Small intestine (tissue), 7 donors: ENCODE measurements around the gene CMPK2. TPM values are rescaled to one million over a fixed set of nuclear protein-coding genes. Genes with fewer than 3 reads are reported as not detected.
A peak's percentile ranks its signal among the peaks of the same experiment; 100 is the strongest.

ENCODE experiments used
- DNase-seq, 2 donors: peaks; one replicate each; pipeline versions ENCODE4 v3.0.0 to v3.0.0-alpha.2; 2013
- FAIRE-seq: peaks from 2 replicates; lab custom pipeline; 2012; peaks lifted over from hg19 to GRCh38; lab: Jason Lieb, UNC
- H3K27ac ChIP-seq, 3 donors: one replicate each; pipeline ENCODE4 v1.5.1; 2013; ENCODE audit warnings: low read length in 2 of 3, mild to moderate bottlenecking in 2 of 3, control low read depth in 1 of 3, inconsistent platforms in 1 of 3, low read depth in 1 of 3, moderate library complexity in 1 of 3
- H3K27me3 ChIP-seq, 3 donors: one replicate each; pipeline ENCODE4 v1.6.1; 2013; ENCODE audit warnings: low read length in 3 of 3, inconsistent platforms in 1 of 3; ENCODE audit not compliant: control insufficient read depth in 3 of 3, insufficient read depth in 3 of 3
- H3K36me3 ChIP-seq, 3 donors: one replicate each; pipeline ENCODE4 v1.6.1; 2013; ENCODE audit warnings: low read length in 3 of 3, inconsistent platforms in 1 of 3, low read depth in 1 of 3, mild to moderate bottlenecking in 1 of 3, moderate library complexity in 1 of 3; ENCODE audit not compliant: control insufficient read depth in 3 of 3, insufficient read depth in 2 of 3
- H3K4me1 ChIP-seq, 3 donors: one replicate each; pipeline ENCODE4 v1.6.1; 2013; ENCODE audit warnings: low read length in 2 of 3, inconsistent platforms in 1 of 3, low read depth in 1 of 3, mild to moderate bottlenecking in 1 of 3, moderate library complexity in 1 of 3; ENCODE audit not compliant: control insufficient read depth in 3 of 3, insufficient read depth in 2 of 3
- H3K4me3 ChIP-seq, 3 donors: one replicate each; pipeline ENCODE4 v1.5.1; 2013; ENCODE audit warnings: low read length in 3 of 3, control low read depth in 1 of 3, inconsistent platforms in 1 of 3, low read depth in 1 of 3, mild to moderate bottlenecking in 1 of 3, moderate library complexity in 1 of 3
- H3K9me3 ChIP-seq, 2 donors: one replicate each; pipeline ENCODE4 v1.6.1; 2013; ENCODE audit warnings: low read depth in 1 of 2, low read length in 1 of 2; ENCODE audit not compliant: control insufficient read depth in 2 of 2, insufficient read depth in 1 of 2
- WGBS, 3 donors: extraction: QIAGEN DNeasy Blood & Tissue Kit; methylation state at CpG; one replicate each; pipeline ENCODE4 v1.1.7; 2013; 5-methylcytosine and 5-hydroxymethylcytosine counted together
- polyA plus RNA-seq, 4 donors: library from polyadenylated mRNA; stranded (reverse) in 3 of 4; unstranded in 1 of 4; fragments of 200-250 nt in 3 of 4; fragments of 120-200 nt in 1 of 4; gene quantifications; one replicate each; pipeline versions ENCODE4 v1.2.1 to v1.2.3, GENCODE V29; 2013
- donor health status: healthy with polysubstance abuse.
- donor health status: control.
- donor health status: control.
- donor health status: Bipolar disorder and iron deficiency.
- donor health status: healthy.

Gene CMPK2
- polyA plus RNA-seq, 4 donors = 5.5 to 11.0 (median 9.5) TPM

GRCh38 chr2:6885551-6885950 is 19.8 kb upstream of the CMPK2 start:
- no peak for FAIRE-seq
- no peak overlapping the region for H3K4me3 ChIP-seq
- no peaks in the 10 kb centered on the region for H3K36me3 ChIP-seq
- no peak for DNase-seq
- no peaks in the 10 kb centered on the region for H3K9me3 ChIP-seq
- H3K27me3 ChIP-seq = no peaks in the 10 kb centered on the region
- 84 to 87% (median 85%) methylated on average over 2 of the region's 2 CpGs for WGBS, 3 donors
- no peaks in the 10 kb centered on the region for H3K4me1 ChIP-seq
- H3K27ac ChIP-seq = no peak overlapping the region

GRCh38 chr2:6883448-6884122 is 17.9 kb upstream of the CMPK2 start:
- Histone ChIP-seq H3K36me3 (no peaks in the 10 kb centered on the region), H3K4me1 (no peaks in the 10 kb centered on the region), H3K9me3 (no peaks in the 10 kb centered on the region), H3K4me3 (no peak overlapping the region), H3K27ac (no peak overlapping the region), H3K27me3 (no peaks in the 10 kb centered on the region)
- WGBS, 3 donors = 69 to 75% (median 70%) methylated on average over 7 of the region's 7 CpGs
- FAIRE-seq (no peak), DNase-seq (no peak)

GRCh38 chr2:6881516-6881915 is 15.8 kb upstream of the CMPK2 start:
- H3K9me3 ChIP-seq = no peaks in the 10 kb centered on the region
- FAIRE-seq (no peak), DNase-seq (no peak)
- H3K27me3 ChIP-seq = no peaks in the 10 kb centered on the region
- H3K4me3 ChIP-seq = no peak overlapping the region
- no peaks in the 10 kb centered on the region for H3K36me3 ChIP-seq
- WGBS, 3 donors = 90 to 92% (median 92%) methylated on average over 5 of the region's 5 CpGs
- H3K4me1 ChIP-seq = peaks cover 0 to 8% (median 6%) of the 10 kb centered on the region in 3 donors
- H3K27ac ChIP-seq = no peak overlapping the region

- H3K27me3 ChIP-seq = no peaks in the 10 kb centered on the region
- no peaks in the 10 kb centered on the region for H3K9me3 ChIP-seq
- H3K4me1 ChIP-seq = peaks cover 0 to 8% (median 6%) of the 10 kb centered on the region in 3 donors
- FAIRE-seq (no peak), DNase-seq (no peak)
- no peak overlapping the region for H3K27ac ChIP-seq
- 66 to 91% (median 78%) methylated on average over 1 of the region's 1 CpG for WGBS, 3 donors
- no peak overlapping the region for H3K4me3 ChIP-seq
- H3K36me3 ChIP-seq = no peaks in the 10 kb centered on the region
These were observed 15.3 kb upstream of the CMPK2 start for GRCh38 chr2:6881046-6881445.

- peak overlapping the region in 1 of 3 donors; percentile 74 for H3K27ac ChIP-seq
- FAIRE-seq (no peak), DNase-seq (peak in 1 of 2 donors; percentile 57)
- H3K4me3 ChIP-seq = no peak overlapping the region
- no peaks in the 10 kb centered on the region for H3K9me3 ChIP-seq
- WGBS, 3 donors = 73 to 81% (median 77%) methylated on average over 2 of the region's 2 CpGs
- no peaks in the 10 kb centered on the region for H3K36me3 ChIP-seq
- H3K27me3 ChIP-seq = no peaks in the 10 kb centered on the region
- H3K4me1 ChIP-seq = peaks cover 0 to 8% (median 6%) of the 10 kb centered on the region in 3 donors
These were observed 14.6 kb upstream of the CMPK2 start for GRCh38 chr2:6880200-6880733.

- H3K9me3 ChIP-seq = peaks cover 0 to 1% of the 10 kb centered on the region in 2 donors
- no peak overlapping the region for H3K27ac ChIP-seq
- 74 to 86% (median 85%) methylated on average over 2 of the region's 2 CpGs for WGBS, 3 donors
- DNase-seq (no peak), FAIRE-seq (no peak)
- H3K27me3 ChIP-seq = no peaks in the 10 kb centered on the region
- no peak overlapping the region for H3K4me3 ChIP-seq
- H3K4me1 ChIP-seq = peaks cover 0 to 8% (median 6%) of the 10 kb centered on the region in 3 donors
- H3K36me3 ChIP-seq = no peaks in the 10 kb centered on the region
These were observed 13.3 kb upstream of the CMPK2 start for GRCh38 chr2:6879011-6879410.

GRCh38 chr2:6878549-6878948 is 12.8 kb upstream of the CMPK2 start:
- Histone ChIP-seq H3K36me3 (no peaks in the 10 kb centered on the region), H3K27me3 (no peaks in the 10 kb centered on the region), H3K9me3 (peaks cover 0 to 4% of the 10 kb centered on the region in 2 donors), H3K4me3 (no peak overlapping the region), H3K4me1 (peaks cover 0 to 8% (median 6%) of the 10 kb centered on the region in 3 donors), H3K27ac (no peak overlapping the region)
- DNase-seq = no peak
- FAIRE-seq = no peak
- 78 to 96% (median 83%) methylated on average over 4 of the region's 4 CpGs for WGBS, 3 donors

- Histone ChIP-seq H3K27me3 (no peaks in the 10 kb centered on the region), H3K27ac (peak within 1 kb of the TSS; percentile 0 to 75 (median 67)), H3K36me3 (no peaks in the 10 kb centered on the region), H3K9me3 (peaks cover 0 to 4% of the 10 kb centered on the region in 2 donors), H3K4me1 (peaks cover 0 to 8% (median 6%) of the 10 kb centered on the region in 3 donors), H3K4me3 (peak within 1 kb of the TSS; percentile 24 to 31 (median 24))
- 21 to 33% (median 28%) methylated on average over 10 of the region's 10 CpGs for WGBS, 3 donors
- FAIRE-seq (no peak), DNase-seq (peak; percentile 92 to 94)
These were observed 11.9 kb upstream of the CMPK2 start, which contains the start of gene RSAD2 for GRCh38 chr2:6877402-6878304. Gene RSAD2 (plus strand): TSS chr2:6877777. CDS start chr2:6877801, 24 bp downstream.
